Hepatocyte (in vitro differentiated cells): ENCODE measurements around the gene GREM2. TPM values are rescaled to one million over a fixed set of nuclear protein-coding genes. Genes with fewer than 3 reads are reported as not detected.

ENCODE experiments used
- DNase-seq: peaks from one replicate; pipeline ENCODE4 v3.0.0-alpha.2; 2016; ENCODE audit warnings: low spot score
- H2AFZ ChIP-seq: fragments of 200-600 bp; sonication (generic); 2 replicates; pipeline ENCODE4 v1.6.0; 2016; ENCODE audit warnings: antibody characterized with exemption, mild to moderate bottlenecking
- H3K27ac ChIP-seq: fragments of 200-600 bp; sonication (generic); 2 replicates; pipeline ENCODE4 v1.5.1; 2016; ENCODE audit warnings: mild to moderate bottlenecking
- H3K27me3 ChIP-seq: fragments of 200-600 bp; sonication (generic); 2 replicates; pipeline ENCODE4 v1.6.1; 2016
- H3K36me3 ChIP-seq: fragments of 200-600 bp; sonication (generic); replicated peaks from 2 replicates; pipeline ENCODE4 v1.5.1; 2016; ENCODE audit warnings: low read depth; ENCODE audit not compliant: insufficient read depth
- H3K4me1 ChIP-seq: fragments of 200-600 bp; sonication (generic); 2 replicates; pipeline ENCODE4 v1.5.1; 2016; ENCODE audit warnings: mild to moderate bottlenecking, moderate library complexity; ENCODE audit not compliant: insufficient read depth
- H3K4me2 ChIP-seq: fragments of 200-600 bp; sonication (generic); 2 replicates; pipeline ENCODE4 v1.6.0; 2016
- H3K4me3 ChIP-seq: fragments of 200-600 bp; sonication (generic); 2 replicates; pipeline ENCODE4 v1.5.1; 2016; ENCODE audit warnings: mild to moderate bottlenecking
- H3K79me2 ChIP-seq: fragments of 200-600 bp; sonication (generic); 2 replicates; pipeline ENCODE4 v1.6.0; 2017; ENCODE audit warnings: mild to moderate bottlenecking
- H3K9me2 ChIP-seq: fragments of 200-600 bp; sonication (generic); replicated peaks from 2 replicates; pipeline ENCODE4 v1.6.0; 2017; ENCODE audit warnings: mild to moderate bottlenecking; ENCODE audit not compliant: insufficient read depth
- H3K9me3 ChIP-seq: fragments of 200-600 bp; sonication (generic); 2 replicates; pipeline ENCODE4 v1.5.1; 2016; ENCODE audit warnings: low read depth, mild to moderate bottlenecking
- H4K20me1 ChIP-seq: fragments of 200-600 bp; sonication (generic); 2 replicates; pipeline ENCODE4 v1.6.0; 2016; ENCODE audit warnings: mild to moderate bottlenecking; ENCODE audit not compliant: insufficient read depth, poor library complexity, severe bottlenecking
- EZH2 ChIP-seq: fragments of 200-600 bp; sonication (generic); IDR thresholded peaks from 2 replicates; pipeline ENCODE4 v1.6.1; 2016; ENCODE audit warnings: antibody characterized with exemption, mild to moderate bottlenecking, borderline replicate concordance
- EZH2phosphoT487 ChIP-seq: fragments of 200-600 bp; sonication (generic); IDR thresholded peaks from one replicate; pipeline ENCODE4 v1.6.1; 2018; ENCODE audit warnings: antibody characterized with exemption, mild to moderate bottlenecking, low read depth, moderate library complexity; ENCODE audit not compliant: unreplicated experiment, severe bottlenecking
- WGBS: methylation state at CpG from one replicate; pipeline ENCODE4 v1.1.6; 2016; ENCODE audit warnings: low lambda C conversion rate; ENCODE audit errors: missing lambda C conversion rate; 5-methylcytosine and 5-hydroxymethylcytosine counted together
- polyA plus RNA-seq: library from polyadenylated mRNA; unstranded; fragments of >200 nt; fragmentation: Nextera tagmentation; extraction: Ambion mirVana; gene quantifications from 2 replicates; pipeline ENCODE4 v1.2.1, GENCODE V29; 2016
- total RNA-seq: library from RNA; depleted of rRNA; stranded (reverse); fragments of >200 nt; gene quantifications from 2 replicates; pipeline ENCODE4 v1.2.3, GENCODE V29; 2014
- TF ChIP-seq, protein P1 (sequence below): fragments of 200-600 bp; sonication (generic); IDR thresholded peaks from 2 replicates; pipeline ENCODE4 v1.5.1; 2016; ENCODE audit warnings: antibody characterized with exemption, mild to moderate bottlenecking; ENCODE audit not compliant: poor library complexity

GREM2 gene
- total RNA-seq (3.0 and 3.3 TPM in 2 replicates), polyA plus RNA-seq (4.0 and 5.6 TPM in 2 replicates)

- 1% methylated on average over 38 of the region's 40 CpGs for WGBS
These were observed at the start of gene GREM2 for GRCh38 chr1:240611619-240612480. GREM2 (minus strand) TSS chr1:240612155; CDS start chr1:240493475, 118,680 bp downstream.

DNA sequence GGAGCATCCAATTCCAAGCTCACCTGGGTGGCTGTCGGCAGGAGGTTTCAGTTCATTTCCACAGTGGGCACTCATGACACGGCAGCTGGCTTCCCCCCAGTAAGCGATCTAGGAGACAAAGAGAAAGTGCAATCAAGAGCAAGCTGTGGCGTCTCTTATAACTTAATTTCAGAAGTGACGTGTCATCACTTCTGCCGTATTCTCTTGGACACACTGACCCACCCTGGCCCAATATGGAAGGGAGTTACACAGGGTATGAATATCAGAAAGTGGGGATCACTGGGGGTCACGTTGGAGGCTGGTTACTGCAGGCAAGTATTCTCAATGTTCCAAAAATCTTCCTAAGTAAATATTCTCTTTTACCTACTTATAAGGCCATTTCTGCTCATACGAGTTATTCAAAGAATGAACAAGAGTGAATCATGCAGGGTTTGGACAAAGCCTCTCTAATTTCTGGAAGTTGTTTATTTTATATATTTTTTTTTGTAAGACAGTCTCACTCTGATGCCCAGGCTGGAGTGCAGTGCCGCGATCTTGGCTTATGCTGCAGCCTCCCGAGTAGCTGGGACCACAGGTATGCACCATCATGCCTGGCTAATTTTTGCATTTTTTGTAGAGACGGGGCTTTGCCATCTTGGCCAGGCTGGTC, 46.5 kb upstream of the GREM2 start:
- no peaks in the 10 kb centered on the region for H3K9me2 ChIP-seq
- TF ChIP-seq EZH2 (no peak), EZH2phosphoT487 (no peak)
- TF ChIP-seq, protein P1, sequence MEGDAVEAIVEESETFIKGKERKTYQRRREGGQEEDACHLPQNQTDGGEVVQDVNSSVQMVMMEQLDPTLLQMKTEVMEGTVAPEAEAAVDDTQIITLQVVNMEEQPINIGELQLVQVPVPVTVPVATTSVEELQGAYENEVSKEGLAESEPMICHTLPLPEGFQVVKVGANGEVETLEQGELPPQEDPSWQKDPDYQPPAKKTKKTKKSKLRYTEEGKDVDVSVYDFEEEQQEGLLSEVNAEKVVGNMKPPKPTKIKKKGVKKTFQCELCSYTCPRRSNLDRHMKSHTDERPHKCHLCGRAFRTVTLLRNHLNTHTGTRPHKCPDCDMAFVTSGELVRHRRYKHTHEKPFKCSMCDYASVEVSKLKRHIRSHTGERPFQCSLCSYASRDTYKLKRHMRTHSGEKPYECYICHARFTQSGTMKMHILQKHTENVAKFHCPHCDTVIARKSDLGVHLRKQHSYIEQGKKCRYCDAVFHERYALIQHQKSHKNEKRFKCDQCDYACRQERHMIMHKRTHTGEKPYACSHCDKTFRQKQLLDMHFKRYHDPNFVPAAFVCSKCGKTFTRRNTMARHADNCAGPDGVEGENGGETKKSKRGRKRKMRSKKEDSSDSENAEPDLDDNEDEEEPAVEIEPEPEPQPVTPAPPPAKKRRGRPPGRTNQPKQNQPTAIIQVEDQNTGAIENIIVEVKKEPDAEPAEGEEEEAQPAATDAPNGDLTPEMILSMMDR = no peak
- no peak overlapping the region for H3K27ac ChIP-seq

More at GRCh38 chr1:240611619-240612480, at the start of gene GREM2:
- Histone ChIP-seq H4K20me1 (no peaks in the 10 kb centered on the region), H3K9me2 (no peaks in the 10 kb centered on the region), H3K36me3 (no peaks in the 10 kb centered on the region), H3K27me3 (peaks cover 12% of the 10 kb centered on the region), H3K79me2 (peaks cover 2% of the 10 kb centered on the region), H3K4me1 (peaks cover 10% of the 10 kb centered on the region), H3K4me3 (peak within 1 kb of the TSS; percentile 82), H3K9me3 (no peaks in the 10 kb centered on the region), H2AFZ (peak within 1 kb of the TSS; percentile 72), H3K27ac (peak within 1 kb of the TSS; percentile 31), H3K4me2 (peak within 1 kb of the TSS; percentile 87)
- TF ChIP-seq EZH2 (no peak), EZH2phosphoT487 (no peak)
- TF ChIP-seq, protein P1 = no peak
- DNase-seq = peak; percentile 74

GRCh38 chr1:240656531-240656930, 44.6 kb upstream of the GREM2 start:
- H3K9me2 ChIP-seq = no peaks in the 10 kb centered on the region
- WGBS = 82% methylated on average over 4 of the region's 4 CpGs
- H3K36me3 ChIP-seq = no peaks in the 10 kb centered on the region
- no peaks in the 10 kb centered on the region for H3K4me1 ChIP-seq
- no peaks in the 10 kb centered on the region for H4K20me1 ChIP-seq
- no peak overlapping the region for H3K27ac ChIP-seq
- no peak for DNase-seq
- H3K4me2 ChIP-seq = no peak overlapping the region
- no peak overlapping the region for H2AFZ ChIP-seq
- peaks cover 10% of the 10 kb centered on the region for H3K27me3 ChIP-seq
- TF ChIP-seq EZH2phosphoT487 (no peak), EZH2 (no peak)
- TF ChIP-seq, protein P1 = no peak
- H3K4me3 ChIP-seq = no peak overlapping the region
- H3K79me2 ChIP-seq = no peaks in the 10 kb centered on the region
- H3K9me3 ChIP-seq = no peaks in the 10 kb centered on the region

More for the DNA sequence above, 46.5 kb upstream of the GREM2 start:
- H3K4me3 ChIP-seq = no peak overlapping the region
- no peak for DNase-seq
- no peaks in the 10 kb centered on the region for H4K20me1 ChIP-seq
- H3K4me1 ChIP-seq = no peaks in the 10 kb centered on the region
- H3K79me2 ChIP-seq = no peaks in the 10 kb centered on the region
- no peak overlapping the region for H3K4me2 ChIP-seq
- H3K9me3 ChIP-seq = no peaks in the 10 kb centered on the region
- WGBS = 81% methylated on average over 12 of the region's 12 CpGs
- H2AFZ ChIP-seq = no peak overlapping the region
- peaks cover 10% of the 10 kb centered on the region for H3K27me3 ChIP-seq
- no peaks in the 10 kb centered on the region for H3K36me3 ChIP-seq
